Measurements from ENCODE around the gene ABCA1.

- no peak for TF ChIP-seq MXI1 (IDR thresholded peaks at IDR 0.05; ENCODE audit: borderline replicate concordance, low read depth, low read length)
- no peak for TF ChIP-seq CTCF (conservative IDR thresholded peaks at IDR 0.05; ENCODE audit: low read depth, low read length)
- TF ChIP-seq POLR2A (IDR thresholded peaks at IDR 0.05; ENCODE audit: low read depth, low read length) = no peak
- no peak for TF ChIP-seq RFX5 (IDR thresholded peaks at IDR 0.05; ENCODE audit: low read depth, low read length)
- TF ChIP-seq USF2 (IDR thresholded peaks at IDR 0.05; ENCODE audit: low read depth, low read length) = no peak
- no peak for TF ChIP-seq SMC3 (IDR thresholded peaks at IDR 0.05; ENCODE audit: low read depth, low read length)
- TF ChIP-seq MAFK (IDR thresholded peaks at IDR 0.05; ENCODE audit: low read depth, low read length) = no peak
- TF ChIP-seq RAD21 (IDR thresholded peaks at IDR 0.05; ENCODE audit: low read length) = no peak
- TF ChIP-seq RCOR1 (IDR thresholded peaks at IDR 0.05; ENCODE audit: insufficient replicate concordance, low read length) = no peak
- no peak for TF ChIP-seq ELK1 (IDR thresholded peaks at IDR 0.05; ENCODE audit: borderline replicate concordance, low read depth, low read length)
- no peak for TF ChIP-seq CEBPB (IDR thresholded peaks at IDR 0.05; ENCODE audit: low read depth, low read length)
These were observed 111.9 kb downstream of the ABCA1 start for GRCh38 chr9:104815851-104816565.
